Measurements from ENCODE around the gene LRIG1.
A peak's percentile ranks its signal among the peaks of the same experiment; 100 is the strongest.

LRIG1 gene

DNA sequence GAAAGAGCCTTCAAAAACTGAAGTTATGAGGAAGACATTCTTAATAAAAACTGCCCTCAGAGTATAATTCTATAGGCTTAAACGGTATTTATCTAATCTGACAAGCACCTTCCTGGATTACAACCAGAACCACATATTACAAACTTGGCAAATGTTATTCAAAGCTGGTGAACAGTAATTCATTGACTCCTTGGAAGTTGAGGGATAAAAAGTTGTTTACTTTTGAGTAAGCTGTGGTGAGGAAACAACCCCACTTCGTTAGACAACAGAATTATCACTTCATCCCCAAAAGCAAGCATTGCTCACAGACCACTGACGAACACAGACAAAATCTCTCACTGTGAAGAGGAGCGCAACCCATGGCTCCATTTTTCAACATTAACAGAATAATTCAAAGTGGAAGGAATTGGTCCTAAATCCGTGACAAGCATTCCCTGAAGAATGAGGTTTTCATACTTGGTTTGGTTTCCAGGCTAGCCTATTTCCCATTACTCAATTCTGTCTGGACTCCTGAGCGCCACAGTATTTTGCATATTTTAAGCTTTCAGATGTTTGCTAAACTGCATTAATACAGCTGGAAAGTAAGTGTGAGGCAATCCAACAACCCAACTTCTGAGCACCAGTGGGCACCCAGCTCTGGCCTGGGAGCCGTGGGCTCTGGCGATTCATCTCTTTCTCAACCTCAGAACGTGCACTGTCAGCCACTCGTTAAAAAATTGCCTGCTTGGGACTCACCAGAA, 32.7 kb downstream of the LRIG1 start:
- peak; percentile 11 for DNase-seq (ENCODE audit: low read depth)

DNA sequence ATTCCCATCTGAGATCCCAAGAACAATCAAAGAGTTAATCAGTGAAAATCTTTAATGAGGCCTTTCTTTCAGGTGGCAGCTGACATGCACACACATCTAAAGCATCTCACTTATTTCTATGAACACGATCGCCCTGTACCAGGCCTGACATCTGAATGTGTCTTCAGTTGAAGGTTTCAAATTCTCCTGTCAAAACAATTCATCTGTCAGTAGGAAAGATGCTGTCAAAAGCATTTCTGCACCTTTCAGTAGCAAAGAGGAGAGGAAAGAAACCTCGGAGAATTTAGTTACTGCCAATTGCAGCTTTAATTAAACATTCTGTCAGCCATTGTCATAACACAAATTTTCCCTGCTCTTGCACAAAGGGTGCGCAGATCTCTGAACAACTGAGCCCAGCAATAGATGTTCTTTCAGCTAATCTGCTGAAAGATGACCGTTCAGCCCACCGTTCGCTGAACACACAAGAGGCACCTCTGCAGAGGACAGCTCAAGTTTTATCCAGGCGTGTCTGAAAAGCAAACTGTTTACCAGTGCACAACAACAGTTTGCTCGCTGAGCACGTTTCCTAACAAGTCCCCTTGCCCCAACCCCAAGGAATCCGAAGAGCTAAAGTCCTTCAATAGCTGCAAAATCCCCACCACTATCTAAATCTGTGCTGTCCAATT, 34.1 kb downstream of the LRIG1 start:
- no peak for DNase-seq (ENCODE audit: low read depth)

DNA sequence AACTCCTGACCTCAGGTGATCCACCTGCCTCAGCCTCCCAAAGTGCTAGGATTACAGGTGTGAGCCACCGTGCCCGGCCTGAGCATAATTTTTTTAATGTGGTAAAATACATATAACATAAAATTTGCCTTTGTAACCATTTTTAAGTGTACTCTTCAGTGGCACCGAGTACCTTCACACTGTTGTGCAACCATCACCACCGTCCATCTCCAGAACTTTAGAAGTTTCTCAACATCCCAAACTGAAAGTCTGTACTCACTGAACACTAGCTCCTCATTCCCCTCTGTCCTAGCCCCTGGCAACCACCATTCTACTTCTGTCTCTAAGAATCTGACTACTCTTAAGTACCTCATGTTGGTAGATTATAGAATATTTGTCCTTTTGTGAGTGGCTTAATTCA, 35.2 kb downstream of the LRIG1 start:
- no peak for DNase-seq (ENCODE audit: low read depth)

DNA sequence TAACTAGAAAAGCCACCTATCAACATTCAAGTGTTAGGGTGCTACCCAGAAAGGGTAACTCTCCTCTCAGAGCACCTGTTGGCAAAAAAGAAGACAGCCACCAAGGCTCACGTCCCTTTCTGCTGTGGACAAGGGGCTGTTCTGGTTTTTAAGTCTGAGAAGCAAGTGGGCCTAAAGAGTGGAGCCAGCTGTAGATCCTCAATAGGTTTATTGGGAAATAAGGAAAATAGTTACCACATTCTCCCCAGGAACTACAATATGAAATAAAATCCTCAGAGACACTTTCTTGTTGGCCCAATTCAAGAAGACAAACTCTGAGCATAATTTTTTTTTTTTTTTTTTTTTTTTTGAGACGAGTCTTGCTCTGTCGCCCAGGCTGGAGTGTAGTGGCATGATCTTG, 35.8 kb downstream of the LRIG1 start:
- DNase-seq (ENCODE audit: low read depth): no peak

DNA sequence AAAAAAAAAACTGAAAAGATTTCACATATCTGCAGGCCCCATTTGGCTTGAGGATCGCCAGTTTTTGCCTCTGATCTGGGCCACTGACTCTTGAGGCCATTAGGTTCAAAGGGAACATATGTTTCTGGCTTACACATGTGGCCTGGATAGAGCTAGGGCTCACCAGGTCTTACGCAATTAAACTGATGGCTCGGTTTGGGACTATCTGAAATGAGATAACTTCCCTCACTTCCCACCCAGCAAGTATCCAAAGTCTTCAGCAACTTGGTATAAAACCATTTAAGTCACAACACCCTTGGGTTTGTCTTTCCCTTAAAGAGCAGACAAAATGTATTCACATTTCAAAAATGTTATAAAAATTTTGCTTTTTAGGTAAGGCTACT, 36.3 kb downstream of the LRIG1 start:
- no peak for DNase-seq (ENCODE audit: low read depth)

DNA sequence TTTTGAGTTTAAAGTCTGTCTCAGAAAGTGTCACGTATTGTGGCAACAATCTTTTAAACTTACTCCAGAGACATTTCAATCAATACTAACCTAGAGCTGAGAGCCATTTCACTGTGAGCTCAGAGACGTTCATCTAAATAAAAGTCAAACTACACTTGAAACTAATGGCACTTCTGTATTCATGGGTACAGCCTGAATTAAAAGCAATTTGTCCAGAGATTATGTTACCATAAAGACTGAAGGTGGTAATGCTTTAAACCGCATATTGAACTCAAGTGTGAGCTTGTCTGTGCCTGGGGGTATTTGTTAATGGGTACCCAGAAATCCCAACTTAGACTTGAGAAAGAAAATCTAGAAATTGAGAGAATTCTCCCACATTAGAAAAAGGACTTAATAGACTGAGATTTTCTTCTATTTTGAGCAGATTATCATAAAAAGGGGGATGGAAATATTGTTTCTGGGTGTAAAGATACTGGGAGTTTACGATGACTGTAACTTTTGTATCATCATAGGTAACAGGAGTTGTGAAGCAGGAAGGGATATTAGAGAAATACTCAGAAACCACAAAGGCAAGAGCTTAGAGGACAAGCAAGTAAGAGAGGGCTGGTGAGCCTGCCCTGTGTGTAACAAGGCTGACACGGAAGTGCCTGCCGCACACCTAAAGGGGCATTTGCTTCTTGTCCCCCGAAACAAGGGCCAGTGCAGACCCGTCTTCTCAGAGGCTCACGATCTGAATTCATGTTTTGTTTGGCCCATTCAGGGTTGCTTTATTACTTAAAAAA, 36.9 kb downstream of the LRIG1 start:
- DNase-seq (ENCODE audit: low read depth): no peak

DNA sequence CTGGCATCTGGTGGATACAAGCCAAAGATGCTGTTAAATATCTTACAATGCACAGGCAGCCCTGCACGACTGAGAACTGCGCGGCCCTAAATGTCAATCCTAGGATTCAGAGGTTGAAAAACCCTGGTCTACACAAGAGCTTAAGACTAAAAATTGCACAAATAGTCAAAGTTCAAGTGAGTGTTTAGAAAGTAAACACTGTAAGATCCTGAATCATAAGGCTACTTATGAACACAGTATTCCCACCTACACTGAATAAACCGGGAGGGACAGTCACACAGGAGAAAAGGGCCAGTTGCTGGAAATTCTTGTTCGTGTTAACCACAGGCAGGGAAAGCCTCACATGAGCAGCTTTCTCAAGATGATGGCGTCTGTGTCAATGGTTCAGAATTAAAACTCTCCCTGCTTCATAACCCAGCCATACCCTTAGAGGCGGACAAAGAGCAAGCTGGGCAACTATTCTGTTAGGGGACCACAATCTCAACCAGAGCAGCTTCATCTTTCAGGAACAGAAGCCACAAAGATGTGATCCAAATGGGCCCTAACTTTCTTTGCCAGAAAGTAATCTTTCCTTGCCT, 37.7 kb downstream of the LRIG1 start:
- DNase-seq (ENCODE audit: low read depth): no peak

DNA sequence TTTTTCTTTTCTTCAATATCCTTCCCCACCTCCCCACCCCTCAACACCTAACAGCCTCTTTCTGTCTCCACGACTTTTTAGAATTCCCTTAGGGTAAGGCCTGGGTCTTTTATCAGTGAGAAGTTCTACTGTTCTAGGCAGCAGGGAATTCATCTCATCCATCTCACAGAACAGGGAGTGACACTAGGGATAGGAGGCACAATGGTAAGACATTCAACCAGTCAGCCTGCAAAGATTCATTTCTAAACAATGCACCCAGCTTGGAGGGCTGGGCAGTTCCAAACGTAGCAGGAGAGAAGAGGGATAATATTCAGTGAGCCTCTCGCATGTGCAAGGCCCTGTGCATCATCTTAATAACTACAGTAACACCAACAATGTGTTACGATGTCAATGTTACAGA, 43.6 kb downstream of the LRIG1 start:
- DNase-seq (ENCODE audit: low read depth): no peak

DNA sequence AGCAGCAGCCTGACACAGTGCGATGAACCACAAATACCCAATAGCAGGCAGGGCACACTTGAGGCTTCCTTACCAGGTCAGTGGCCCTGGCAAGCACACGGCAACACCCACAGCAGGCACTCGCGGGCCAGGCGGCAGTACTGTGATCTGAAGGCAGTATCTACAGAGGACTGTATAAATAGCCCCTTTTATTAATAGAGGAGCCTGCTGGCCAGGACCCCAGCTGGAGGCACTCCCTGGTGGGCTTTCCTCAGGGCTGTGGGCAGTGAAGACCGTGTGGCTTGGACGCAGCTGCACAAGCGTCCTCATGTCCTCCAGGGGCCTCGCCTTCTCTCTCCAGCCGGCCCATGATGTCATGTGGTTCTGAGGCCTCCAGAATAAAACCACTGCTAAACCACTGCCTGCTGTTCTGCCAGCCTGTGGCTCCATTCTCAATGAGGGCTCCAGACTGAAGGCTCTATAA, 44.1 kb downstream of the LRIG1 start:
- no peak for DNase-seq (ENCODE audit: low read depth)

DNA sequence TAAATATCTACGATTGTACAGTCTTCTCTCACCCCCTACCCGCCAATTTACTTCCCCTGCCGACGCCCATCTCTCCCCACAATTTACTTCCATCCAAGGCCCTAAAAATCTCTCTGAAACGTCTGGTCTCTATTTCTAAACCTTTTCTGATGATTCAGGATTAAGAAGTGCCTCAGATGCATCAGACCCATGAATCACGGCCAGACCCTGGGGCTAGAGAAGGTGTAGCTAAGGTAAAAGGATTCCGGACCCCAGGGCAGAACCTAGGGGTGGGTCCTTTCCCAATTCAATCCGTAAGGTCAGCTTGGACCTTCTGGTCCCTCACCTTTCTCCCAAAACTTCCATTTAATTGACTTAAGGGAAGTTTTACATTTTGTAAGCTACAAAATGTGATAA, 46.4 kb downstream of the LRIG1 start:
- DNase-seq (ENCODE audit: low read depth): no peak

DNA sequence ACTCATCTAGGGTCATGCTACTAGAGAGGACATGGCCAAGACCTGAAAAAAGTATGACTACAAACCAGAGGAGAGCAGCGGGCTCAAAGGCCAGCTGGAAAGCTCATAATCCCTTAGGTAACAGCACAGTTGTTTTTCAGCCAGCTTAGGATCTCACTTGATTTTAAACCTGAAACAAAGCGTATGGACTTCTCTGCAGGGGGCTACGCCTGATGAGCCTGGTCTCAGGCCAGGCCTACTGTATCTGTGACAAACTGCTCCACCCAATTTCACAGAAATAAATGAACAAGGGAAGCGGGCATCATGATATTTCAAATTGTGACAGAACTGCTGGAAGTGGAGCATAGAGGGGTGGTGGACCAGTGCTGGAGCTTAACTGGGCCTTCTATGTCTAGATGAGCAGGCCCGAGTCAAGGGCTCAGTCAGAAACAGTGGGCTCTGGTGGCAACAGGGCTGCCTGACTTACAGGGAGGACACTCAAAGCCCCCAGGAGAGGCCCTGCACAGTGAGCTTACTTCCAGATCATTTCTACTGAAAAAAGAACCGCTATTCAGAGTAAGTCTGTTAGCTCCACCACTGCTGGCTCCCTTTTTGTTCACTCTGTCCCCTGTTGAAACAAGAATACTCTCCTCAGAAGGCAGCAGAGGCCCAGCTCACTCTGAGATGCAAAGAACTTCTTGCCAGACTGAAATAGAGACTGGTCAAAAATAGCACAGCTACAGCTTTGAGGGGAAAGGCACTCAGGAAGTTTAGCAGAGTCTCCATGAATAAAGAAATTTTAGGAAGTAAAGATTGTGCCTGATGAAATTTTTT, 47.0 kb downstream of the LRIG1 start:
- DNase-seq (ENCODE audit: low read depth): no peak

DNA sequence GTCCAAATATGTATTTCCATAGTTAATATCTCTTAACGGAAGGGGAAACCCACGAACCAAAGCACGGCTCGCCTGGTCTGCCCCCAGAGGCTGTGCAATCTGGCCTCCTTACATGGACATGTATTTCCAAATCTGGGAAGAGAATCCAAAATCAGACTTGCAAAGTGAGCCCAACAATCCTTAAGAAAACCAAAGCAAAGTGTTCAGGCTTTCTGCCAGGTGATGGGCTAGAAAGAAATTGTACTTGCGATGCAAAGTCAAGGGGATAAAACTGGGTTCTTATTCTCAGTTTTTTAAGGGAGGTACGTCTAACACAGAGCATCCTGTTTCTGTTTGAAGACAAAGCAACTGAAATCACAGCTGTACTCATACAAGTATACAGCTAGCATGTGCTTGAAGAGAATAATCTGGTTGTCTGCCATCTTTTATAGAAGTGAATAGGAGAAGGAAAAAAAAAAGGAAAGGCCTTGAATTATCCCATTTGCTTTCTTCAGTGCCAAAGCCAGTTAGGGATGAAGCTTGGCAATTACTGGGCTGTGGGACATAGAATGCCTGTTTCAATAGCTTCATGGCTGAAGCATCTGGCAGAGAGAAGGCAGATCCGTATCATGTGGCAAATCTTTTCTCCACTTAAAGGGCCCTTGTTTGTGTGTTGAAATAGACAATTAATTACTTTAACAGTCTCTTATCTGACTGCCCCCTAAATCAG, 48.4 kb downstream of the LRIG1 start:
- DNase-seq (ENCODE audit: low read depth): no peak

DNA sequence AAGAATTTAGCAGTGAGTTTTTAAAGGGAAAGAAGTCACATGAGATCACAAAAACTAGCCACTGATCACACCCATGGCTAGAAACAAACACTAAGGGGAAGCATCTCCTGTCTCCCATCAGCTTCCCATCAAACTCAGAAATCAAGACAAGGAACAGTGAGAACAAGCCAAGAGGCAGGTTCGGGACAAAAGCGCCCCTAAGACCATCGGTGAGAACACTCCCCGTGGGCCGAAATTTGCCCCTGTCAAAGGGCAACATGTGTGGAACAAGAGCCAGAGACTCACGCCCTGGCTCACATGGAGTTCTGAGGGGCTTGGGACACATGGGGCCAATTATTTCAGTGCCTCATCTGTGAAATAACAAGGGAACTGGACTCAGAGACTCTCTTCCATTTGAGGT, 49.1 kb downstream of the LRIG1 start:
- no peak for DNase-seq (ENCODE audit: low read depth)

DNA sequence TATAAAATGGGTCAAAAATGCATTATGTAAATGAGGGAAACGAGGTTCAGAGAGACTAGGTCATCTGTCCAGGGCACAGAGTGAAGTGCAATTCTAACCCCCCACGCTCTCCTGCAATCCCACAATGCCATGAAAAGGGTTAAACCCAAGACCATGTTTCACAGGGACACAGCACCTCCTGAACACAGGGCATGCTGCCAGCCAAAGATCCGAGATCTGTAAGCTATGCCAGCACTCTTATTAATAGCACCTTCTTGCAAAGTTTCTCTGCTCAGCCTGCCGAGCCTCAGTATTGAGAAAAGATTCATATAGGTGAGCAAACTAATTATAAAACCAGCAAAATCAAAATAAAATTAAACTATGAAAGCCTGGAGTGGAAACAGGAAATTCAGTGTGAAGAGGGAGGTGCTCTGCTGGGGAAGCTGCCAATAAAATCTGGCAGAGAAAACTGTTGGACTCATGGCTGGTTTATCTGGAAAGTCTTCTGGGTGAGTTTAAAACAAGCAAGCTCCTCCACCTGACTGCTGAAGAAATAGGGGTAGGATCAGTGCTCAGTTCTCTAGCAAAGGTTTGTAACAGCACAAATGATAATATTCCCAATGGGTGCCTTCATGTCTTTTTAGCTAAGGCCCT, 50.3 kb downstream of the LRIG1 start:
- peak; percentile 71 for DNase-seq (ENCODE audit: low read depth)

DNA sequence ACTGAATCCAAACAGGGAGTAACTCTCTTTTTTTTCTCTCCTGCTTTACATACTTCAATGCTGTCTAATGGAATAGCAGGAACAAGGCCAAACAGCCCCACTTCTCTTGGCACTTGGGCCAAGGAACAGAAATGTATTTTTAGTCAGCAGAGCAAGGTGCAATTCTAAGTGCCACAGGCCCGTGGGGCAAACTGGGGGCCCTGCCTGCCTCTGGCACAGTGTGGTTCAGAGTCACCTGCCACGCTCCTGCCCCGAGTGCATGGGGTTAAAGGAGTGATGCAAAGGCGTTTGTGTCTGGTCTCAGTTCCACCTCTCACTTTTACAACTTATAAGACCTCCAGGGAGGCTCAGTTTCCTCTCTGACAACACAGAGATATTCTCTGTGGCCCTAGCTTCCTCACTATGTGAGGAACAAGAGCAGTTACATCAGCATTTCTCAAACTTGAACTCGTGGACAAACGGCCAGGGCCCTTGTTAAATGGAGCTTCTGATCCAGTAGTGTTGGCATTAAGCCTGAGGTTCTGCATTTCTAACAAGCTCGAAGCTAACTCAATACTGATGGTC, 51.3 kb downstream of the LRIG1 start:
- no peak for DNase-seq (ENCODE audit: low read depth)

DNA sequence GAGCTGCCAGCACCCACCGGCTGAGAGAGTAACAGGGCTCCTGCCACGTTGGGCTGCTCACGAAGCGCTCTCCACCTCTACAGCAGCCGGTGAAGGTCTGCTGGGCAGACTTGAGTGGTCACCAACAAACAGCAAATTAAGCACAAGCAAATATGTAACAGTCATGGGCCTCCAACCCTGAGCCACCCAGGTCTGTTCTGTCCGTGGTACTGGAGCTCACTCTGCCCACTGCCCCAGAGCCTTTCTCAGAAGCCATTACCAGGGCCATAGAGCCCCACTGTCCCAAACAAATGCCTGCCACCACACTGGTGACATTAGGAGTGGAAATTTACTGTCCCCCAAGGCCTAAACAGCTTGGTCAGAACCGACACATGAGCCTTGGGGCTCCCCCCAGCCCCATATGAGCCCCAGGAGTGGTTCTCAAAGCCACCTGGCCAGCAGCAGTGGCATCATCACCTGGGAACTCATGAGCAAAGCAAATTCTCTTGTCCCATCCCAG, 56.6 kb downstream of the LRIG1 start:
- no peak for DNase-seq (ENCODE audit: low read depth)

DNA sequence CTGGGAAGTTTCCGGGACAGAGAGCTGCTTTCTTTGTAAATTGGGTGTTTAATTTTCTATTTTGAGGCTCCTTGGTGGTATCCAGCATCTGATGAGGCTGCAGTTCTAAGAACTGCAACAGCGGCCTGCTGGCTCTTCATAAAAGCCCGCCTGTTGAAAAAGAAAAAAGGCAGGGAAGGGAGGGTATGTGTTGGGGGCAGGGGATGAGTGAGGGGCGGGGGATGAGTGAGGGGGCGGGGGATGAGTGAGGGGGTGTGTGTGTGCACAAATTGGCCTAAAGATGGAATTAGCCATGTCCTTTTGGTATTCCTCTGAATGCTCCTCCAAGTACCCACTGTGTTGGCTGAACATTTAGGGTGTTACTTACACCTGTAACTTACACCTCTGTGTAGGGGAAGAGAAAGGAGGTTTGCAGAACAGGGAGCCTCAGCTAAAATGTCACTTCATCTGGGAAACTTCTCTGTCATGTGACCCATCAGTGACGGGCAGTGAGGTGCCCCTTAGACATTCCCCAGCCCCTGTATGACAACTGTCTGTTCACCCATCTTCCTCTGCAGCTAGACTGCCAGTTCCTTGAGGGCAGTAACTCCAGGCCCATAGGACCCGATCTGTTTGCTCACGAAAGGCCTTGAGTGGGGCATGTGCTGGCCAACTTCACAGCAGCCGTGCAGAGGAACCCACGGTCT, 57.6 kb downstream of the LRIG1 start:
- no peak for DNase-seq (ENCODE audit: low read depth)

DNA sequence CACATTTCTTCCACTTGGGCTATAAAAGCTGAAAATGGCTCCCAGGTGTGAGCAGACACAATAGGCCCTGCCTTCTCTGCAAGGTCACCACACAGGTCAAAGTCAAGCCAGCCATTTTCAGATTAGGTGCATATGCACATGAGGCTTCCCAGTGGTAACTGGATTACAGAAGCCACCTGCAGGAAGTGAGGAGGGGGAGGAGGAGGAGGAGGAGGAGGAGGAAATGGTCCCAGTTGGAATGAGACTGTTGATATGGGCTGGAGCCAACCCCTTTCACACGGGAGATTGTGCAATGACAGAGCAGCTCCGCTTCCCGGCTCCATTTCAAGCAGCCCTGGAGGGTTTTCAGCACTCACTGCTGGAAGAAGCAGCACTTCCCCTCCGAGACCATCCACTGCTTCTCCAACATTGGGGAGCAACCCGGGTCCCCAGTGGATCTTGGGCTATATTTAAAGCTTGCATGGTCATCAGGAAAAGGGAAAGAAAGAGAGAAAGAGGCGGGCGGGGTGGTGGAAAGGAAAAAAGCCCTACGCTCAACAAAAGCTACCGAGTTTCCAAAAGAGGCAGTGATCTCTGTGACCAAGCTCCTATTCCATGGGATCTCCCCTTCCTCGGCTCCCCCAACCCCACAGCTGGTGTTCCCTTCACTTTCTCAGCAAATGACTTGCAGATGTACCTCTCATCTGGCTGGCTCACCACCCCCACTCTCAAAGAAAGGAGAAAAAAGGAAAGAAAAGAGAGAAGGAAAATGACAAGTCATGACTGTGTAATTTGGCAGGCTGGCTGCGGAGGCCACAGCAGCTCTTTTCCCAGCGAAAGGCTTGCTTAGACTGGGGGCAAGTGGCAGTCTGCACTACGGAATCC, 58.3 kb downstream of the LRIG1 start:
- peak; percentile 86 for DNase-seq (ENCODE audit: low read depth)

DNA sequence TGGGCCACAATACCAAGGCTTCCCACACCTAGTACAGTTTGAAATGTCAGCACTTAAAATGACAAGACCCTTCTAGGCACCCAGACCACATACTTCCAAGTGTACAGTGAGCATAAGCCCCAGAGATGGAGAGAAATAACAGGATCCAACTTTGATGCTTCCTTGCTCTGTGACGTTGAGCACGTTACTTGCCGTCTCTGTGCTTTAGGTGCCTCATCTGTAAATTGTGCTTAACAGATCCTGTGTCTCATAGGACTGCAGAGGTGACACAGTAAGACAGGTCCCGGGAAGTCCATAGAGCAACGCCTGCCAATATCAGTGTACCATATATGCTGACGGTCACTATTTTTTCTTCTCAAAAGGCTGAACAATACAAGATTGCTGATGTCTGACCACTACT, 59.1 kb downstream of the LRIG1 start:
- no peak for DNase-seq (ENCODE audit: low read depth)
